Measurements from ENCODE around the gene KLK3. TPM values are rescaled to one million over a fixed set of nuclear protein-coding genes. Genes with fewer than 3 reads are reported as not detected.
"Not testable (repeated sequence)": the region's sequence is repeated elsewhere in the genome, so short reads cannot be mapped to it uniquely, and the experiment has no call there.

KLK3 gene
- not detected in 2 replicates for total RNA-seq

GRCh38 chr19:50854636-50855410 lies at the start of gene KLK3:
KLK3 (plus strand) TSS chr19:50854915; CDS start chr19:50854956, 41 bp downstream.
- intact Hi-C loops (cut with micrococcal nuclease): no loop called here

- intact Hi-C loops (cut with micrococcal nuclease): loop anchor here (10.0 kb wide), 4 partner anchors 526 to 934 kb away; partner anchors contain the start of genes AKT1S1, C19orf84 and TBC1D17
These were observed 45.9 kb upstream of the KLK3 start for GRCh38 chr19:50808856-50809255.

GRCh38 chr19:50811622-50812238 lies 43.0 kb upstream of the KLK3 start:
- intact Hi-C loops (cut with micrococcal nuclease): not testable (repeated sequence)

GRCh38 chr19:50812474-50812873 lies 42.2 kb upstream of the KLK3 start:
- intact Hi-C loops (cut with micrococcal nuclease): no loop called here

GRCh38 chr19:50814883-50815282 lies 39.8 kb upstream of the KLK3 start:
- intact Hi-C loops (cut with micrococcal nuclease): no loop called here

- intact Hi-C loops (cut with micrococcal nuclease): no loop called here
These were observed 39.3 kb upstream of the KLK3 start for GRCh38 chr19:50815439-50815838.

- intact Hi-C loops (cut with micrococcal nuclease): loop anchor here (1.0 kb wide), 2 partner anchors 13 to 18 kb away; no protein-coding TSS in a partner anchor
These were observed 36.5 kb upstream of the KLK3 start for GRCh38 chr19:50817941-50818858.

- intact Hi-C loops (cut with micrococcal nuclease): loop anchor here (1.0 kb wide), 2 partner anchors 14 to 17 kb away; no protein-coding TSS in a partner anchor
These were observed 35.7 kb upstream of the KLK3 start for GRCh38 chr19:50818859-50819472.

- intact Hi-C loops (cut with micrococcal nuclease): no loop called here
These were observed 35.1 kb upstream of the KLK3 start for GRCh38 chr19:50819636-50820035.

- intact Hi-C loops (cut with micrococcal nuclease): no loop called here
These were observed 34.6 kb upstream of the KLK3 start for GRCh38 chr19:50820086-50820485.

GRCh38 chr19:50820549-50821247 lies 34.0 kb upstream of the KLK3 start:
- intact Hi-C loops (cut with micrococcal nuclease): no loop called here

GRCh38 chr19:50821248-50821612 lies 33.5 kb upstream of the KLK3 start:
- intact Hi-C loops (cut with micrococcal nuclease): no loop called here

GRCh38 chr19:50821622-50822021 lies 33.1 kb upstream of the KLK3 start:
- intact Hi-C loops (cut with micrococcal nuclease): no loop called here

- intact Hi-C loops (cut with micrococcal nuclease): no loop called here
These were observed 32.0 kb upstream of the KLK3 start for GRCh38 chr19:50822661-50823208.

- intact Hi-C loops (cut with micrococcal nuclease): no loop called here
These were observed 31.2 kb upstream of the KLK3 start, which contains the start of gene KLK1 for GRCh38 chr19:50823389-50824042. KLK1 (minus strand) TSS chr19:50823787; CDS start chr19:50823748, 39 bp downstream.

- intact Hi-C loops (cut with micrococcal nuclease): no loop called here
These were observed 28.0 kb upstream of the KLK3 start for GRCh38 chr19:50826492-50827240.

- intact Hi-C loops (cut with micrococcal nuclease): no loop called here
These were observed 27.2 kb upstream of the KLK3 start for GRCh38 chr19:50827476-50827875.

GRCh38 chr19:50829801-50830200 lies 24.9 kb upstream of the KLK3 start:
- intact Hi-C loops (cut with micrococcal nuclease): no loop called here
